Mammary epithelial cell (primary cell): ENCODE data around the gene ITGB3.

ENCODE experiments used
- EZH2 ChIP-seq: IDR thresholded peaks from 2 replicates; pipeline ENCODE4 v1.6.1; 2012; ENCODE audit warnings: low read length, inconsistent platforms, borderline replicate concordance
- TF ChIP-seq, protein P1 (sequence below), 2 donors: IDR thresholded peaks in 1 of 2; conservative IDR thresholded peaks in 1 of 2; 2 replicates each; pipeline ENCODE4 v1.5.1; 2011 to 2012; ENCODE audit warnings: inconsistent platforms in 2 of 2, low read length in 2 of 2, mild to moderate bottlenecking in 2 of 2, control low read depth in 1 of 2, low read depth in 1 of 2; ENCODE audit not compliant: insufficient read depth in 1 of 2; ENCODE audit errors: extremely low read depth in 1 of 2

DNA sequence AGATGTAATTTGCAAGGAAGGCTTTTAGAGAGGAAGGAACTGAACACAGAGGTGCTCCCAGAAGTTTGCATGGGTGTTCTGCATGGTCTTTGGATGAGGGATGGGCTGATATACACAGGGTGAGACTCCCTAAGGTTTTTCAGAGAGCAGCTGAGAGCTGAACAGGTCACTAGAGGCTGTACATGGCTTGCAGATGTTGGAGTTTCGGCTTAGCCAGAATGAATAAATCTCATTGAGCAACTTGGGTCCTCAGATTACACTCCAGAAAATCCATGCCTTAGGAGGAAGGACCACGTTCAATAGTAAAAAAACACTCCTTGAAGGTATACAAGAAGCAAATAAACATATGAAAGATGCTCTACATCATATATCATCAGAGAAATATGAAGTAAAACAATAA, 7.5 kb upstream of the ITGB3 start:
- TF ChIP-seq, protein P1, sequence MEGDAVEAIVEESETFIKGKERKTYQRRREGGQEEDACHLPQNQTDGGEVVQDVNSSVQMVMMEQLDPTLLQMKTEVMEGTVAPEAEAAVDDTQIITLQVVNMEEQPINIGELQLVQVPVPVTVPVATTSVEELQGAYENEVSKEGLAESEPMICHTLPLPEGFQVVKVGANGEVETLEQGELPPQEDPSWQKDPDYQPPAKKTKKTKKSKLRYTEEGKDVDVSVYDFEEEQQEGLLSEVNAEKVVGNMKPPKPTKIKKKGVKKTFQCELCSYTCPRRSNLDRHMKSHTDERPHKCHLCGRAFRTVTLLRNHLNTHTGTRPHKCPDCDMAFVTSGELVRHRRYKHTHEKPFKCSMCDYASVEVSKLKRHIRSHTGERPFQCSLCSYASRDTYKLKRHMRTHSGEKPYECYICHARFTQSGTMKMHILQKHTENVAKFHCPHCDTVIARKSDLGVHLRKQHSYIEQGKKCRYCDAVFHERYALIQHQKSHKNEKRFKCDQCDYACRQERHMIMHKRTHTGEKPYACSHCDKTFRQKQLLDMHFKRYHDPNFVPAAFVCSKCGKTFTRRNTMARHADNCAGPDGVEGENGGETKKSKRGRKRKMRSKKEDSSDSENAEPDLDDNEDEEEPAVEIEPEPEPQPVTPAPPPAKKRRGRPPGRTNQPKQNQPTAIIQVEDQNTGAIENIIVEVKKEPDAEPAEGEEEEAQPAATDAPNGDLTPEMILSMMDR (conservative IDR thresholded peaks at IDR 0.05 in 1 of 2, IDR thresholded peaks at IDR 0.05 in 1 of 2; ENCODE audit: extremely low read depth in 1 of 2, insufficient read depth in 1 of 2, low read depth in 1 of 2, low read length in 2 of 2) = no peak
- no peak for TF ChIP-seq EZH2
